Type B pancreatic cell (in vitro differentiated cells): ENCODE data around the gene STRIP2. TPM values are rescaled to one million over a fixed set of nuclear protein-coding genes. Genes with fewer than 3 reads are reported as not detected.

Experiments
- DNase-seq: peaks from one replicate; pipeline ENCODE4 v3.0.0; 2021; ENCODE audit warnings: mixed read lengths; ENCODE audit not compliant: unreplicated experiment; ENCODE audit errors: extremely low spot score
- H3K27ac Mint-ChIP-seq: 2 replicates; pipeline ENCODE4 v1.8.0; 2021; ENCODE audit warnings: mild to moderate bottlenecking, mixed read lengths
- H3K27me3 Mint-ChIP-seq: 2 replicates; pipeline ENCODE4 v1.8.0; 2021; ENCODE audit warnings: mixed read lengths
- H3K36me3 Mint-ChIP-seq: 2 replicates; pipeline ENCODE4 v1.8.0; 2021; ENCODE audit warnings: mixed read lengths
- H3K4me1 Mint-ChIP-seq: one replicate; pipeline ENCODE4 v1.8.0; 2021; ENCODE audit warnings: mixed read lengths; ENCODE audit not compliant: unreplicated experiment
- H3K4me3 Mint-ChIP-seq: 2 replicates; pipeline ENCODE4 v1.8.0; 2021; ENCODE audit warnings: mild to moderate bottlenecking, mixed read lengths
- H3K9me3 Mint-ChIP-seq: 2 replicates; pipeline ENCODE4 v1.8.0; 2021; ENCODE audit warnings: mixed read lengths
- CTCF ChIP-seq: fragments of 200-600 bp; sonication (generic); conservative IDR thresholded peaks from 2 replicates; pipeline ENCODE4 v1.5.0; 2021; ENCODE audit warnings: antibody characterized with exemption, mild to moderate bottlenecking
- long read RNA-seq: library from polyadenylated mRNA; unstranded; transcript quantifications from one replicate; pipeline ENCODE4 v2.0.0, GENCODE V29; 2020
- total RNA-seq: library from RNA; stranded (reverse); gene quantifications from 2 replicates; pipeline ENCODE4 v1.2.1, GENCODE V29; 2021; ENCODE audit warnings: low replicate concordance

STRIP2 gene
- total RNA-seq, result 1.00 and 8.7 TPM in 2 replicates
- long read RNA-seq, partial matches to known transcripts, result 0 of 1 reads
- long read RNA-seq, other reads (novel, unspliced or antisense), result 1 of 1 reads

- peak; percentile 53 for TF ChIP-seq CTCF
Measured at GRCh38 chr7:129433847-129434674, at the start of gene STRIP2. TSS of gene STRIP2 (plus strand) at chr7:129434432. CDS start at chr7:129434473, 41 bp downstream.

GRCh38 chr7:129385116-129385515 lies 49.1 kb upstream of the STRIP2 start:
- no peak for DNase-seq
- no peak for TF ChIP-seq CTCF
- no peaks in the 10 kb centered on the region for H3K9me3 Mint-ChIP-seq
- no peaks in the 10 kb centered on the region for H3K27me3 Mint-ChIP-seq
- peaks cover 3% of the 10 kb centered on the region for H3K4me1 Mint-ChIP-seq
- no peak overlapping the region for H3K4me3 Mint-ChIP-seq
- H3K27ac Mint-ChIP-seq, result no peak overlapping the region
- H3K36me3 Mint-ChIP-seq, result peaks cover 4% of the 10 kb centered on the region

More at GRCh38 chr7:129433847-129434674, at the start of gene STRIP2:
- Mint-ChIP-seq H3K27ac (peak within 1 kb of the TSS; percentile 74), H3K4me1 (peaks cover 11% of the 10 kb centered on the region), H3K27me3 (peaks cover 52% of the 10 kb centered on the region), H3K36me3 (peaks cover 3% of the 10 kb centered on the region), H3K9me3 (no peaks in the 10 kb centered on the region), H3K4me3 (peak within 1 kb of the TSS; percentile 96)
- peak; percentile 92 for DNase-seq

GRCh38 chr7:129385598-129385997 lies 48.6 kb upstream of the STRIP2 start:
- H3K4me3 Mint-ChIP-seq, result no peak overlapping the region
- no peaks in the 10 kb centered on the region for H3K9me3 Mint-ChIP-seq
- no peaks in the 10 kb centered on the region for H3K27me3 Mint-ChIP-seq
- TF ChIP-seq CTCF, result no peak
- H3K4me1 Mint-ChIP-seq, result peaks cover 3% of the 10 kb centered on the region
- H3K36me3 Mint-ChIP-seq, result peaks cover 4% of the 10 kb centered on the region
- no peak for DNase-seq
- H3K27ac Mint-ChIP-seq, result no peak overlapping the region

GRCh38 chr7:129386506-129386905 lies 47.7 kb upstream of the STRIP2 start:
- Mint-ChIP-seq H3K9me3 (no peaks in the 10 kb centered on the region), H3K4me1 (peaks cover 3% of the 10 kb centered on the region), H3K4me3 (no peak overlapping the region), H3K36me3 (peaks cover 4% of the 10 kb centered on the region), H3K27ac (no peak overlapping the region), H3K27me3 (no peaks in the 10 kb centered on the region)
- DNase-seq, result no peak
- TF ChIP-seq CTCF, result no peak

GRCh38 chr7:129387537-129387936 lies 46.7 kb upstream of the STRIP2 start:
- H3K36me3 Mint-ChIP-seq, result peaks cover 4% of the 10 kb centered on the region
- H3K4me3 Mint-ChIP-seq, result no peak overlapping the region
- no peak for DNase-seq
- H3K27me3 Mint-ChIP-seq, result no peaks in the 10 kb centered on the region
- H3K27ac Mint-ChIP-seq, result no peak overlapping the region
- TF ChIP-seq CTCF, result no peak
- no peaks in the 10 kb centered on the region for H3K9me3 Mint-ChIP-seq
- peaks cover 3% of the 10 kb centered on the region for H3K4me1 Mint-ChIP-seq
